Measurements from ENCODE around the gene CDC27. TPM values are rescaled to one million over a fixed set of nuclear protein-coding genes. Genes with fewer than 3 reads are reported as not detected.
"Not testable (repeated sequence)": the region's sequence is repeated elsewhere in the genome, so short reads cannot be mapped to it uniquely, and the experiment has no call there.

The CDC27 gene
- total RNA-seq, 1 experiment from 2014 or later: 100 TPM

DNA sequence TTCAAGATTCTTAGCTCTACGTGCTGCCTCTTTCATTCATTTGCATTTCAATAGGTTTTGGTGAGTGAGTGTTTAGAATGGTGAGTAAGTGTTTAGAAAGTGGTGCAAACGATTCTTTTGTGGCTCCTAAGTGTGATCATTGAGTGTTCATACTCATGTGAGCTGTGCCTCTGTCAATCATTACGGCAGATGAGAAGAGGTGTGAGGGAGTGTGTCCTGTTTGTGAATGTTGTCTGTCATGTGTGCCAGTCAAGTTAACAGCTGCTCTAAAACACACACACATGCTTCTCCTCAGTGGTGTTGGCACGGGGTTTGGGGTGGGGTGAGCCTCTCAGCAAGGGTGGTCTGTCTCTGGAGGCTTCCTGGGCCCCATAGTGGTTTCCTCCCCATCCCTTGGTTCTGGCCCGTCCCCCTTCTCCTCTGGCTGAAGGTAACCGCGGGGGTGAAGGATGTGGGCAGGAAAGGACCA lies 31.5 kb upstream of the CDC27 start:
- no peak for DNase-seq (ENCODE audit: low spot score)

DNA sequence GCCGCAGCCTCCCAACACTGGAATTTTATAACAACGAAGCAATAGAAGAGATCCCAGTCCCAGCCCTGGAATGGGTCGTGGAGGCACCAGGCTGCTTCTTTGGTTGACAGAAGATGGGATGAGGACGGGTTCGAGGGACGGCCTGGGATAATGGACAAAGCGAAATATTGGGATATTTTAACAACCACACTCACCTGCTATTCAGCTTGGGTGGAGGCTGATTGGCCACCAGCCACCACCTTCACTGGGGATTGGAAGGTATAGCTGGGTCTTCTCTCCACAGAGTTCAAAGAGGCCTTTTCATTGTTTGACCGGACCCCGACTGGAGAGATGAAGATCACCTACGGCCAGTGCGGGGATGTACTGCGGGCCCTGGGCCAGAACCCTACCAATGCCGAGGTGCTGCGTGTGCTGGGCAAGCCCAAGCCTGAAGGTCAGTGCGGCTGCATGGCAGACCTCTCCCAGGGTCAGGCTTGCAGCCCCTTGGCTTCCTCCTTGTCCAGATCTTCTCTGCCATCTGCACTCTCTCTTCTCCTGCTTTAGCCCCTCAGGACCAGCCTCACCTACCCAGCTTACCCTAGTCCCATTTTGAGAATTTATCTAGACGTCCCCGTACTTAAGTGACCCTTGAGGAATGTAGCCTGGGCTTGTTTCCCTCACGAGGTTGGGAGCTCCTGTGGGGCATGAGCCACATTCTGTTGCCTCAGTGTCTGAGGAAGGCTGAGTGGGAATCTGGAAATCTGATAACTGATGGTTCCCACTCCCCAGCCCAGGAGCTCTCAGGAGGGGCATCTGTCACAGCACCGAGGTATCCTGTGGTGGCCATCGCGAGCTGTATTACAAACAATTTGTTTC lies 30.8 kb upstream of the CDC27 start:
- DNase-seq (ENCODE audit: low spot score): no peak

GRCh38 chr17:47218896-47219430 lies 29.9 kb upstream of the CDC27 start:
- DNase-seq (ENCODE audit: low spot score): no peak

DNA sequence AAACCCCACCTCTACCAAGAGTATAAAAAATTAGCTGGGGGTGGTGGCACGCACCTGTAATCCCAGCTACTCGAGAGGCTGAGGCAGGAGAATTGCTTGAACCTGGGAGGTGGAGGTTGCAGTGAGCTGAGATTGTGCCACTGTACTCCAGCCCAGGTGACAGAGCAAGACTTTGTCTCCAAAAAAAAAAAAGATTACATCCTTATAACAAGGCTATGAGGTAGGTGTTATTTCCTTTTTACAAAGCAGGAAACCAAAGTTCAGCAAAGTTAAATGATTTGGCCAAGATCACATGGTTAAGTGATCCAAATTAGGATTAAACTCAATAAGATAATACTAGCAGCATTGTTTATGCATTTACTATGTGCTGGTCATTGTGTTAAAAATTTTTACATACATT lies 28.2 kb upstream of the CDC27 start:
- DNase-seq (ENCODE audit: low spot score): not testable (repeated sequence)

DNA sequence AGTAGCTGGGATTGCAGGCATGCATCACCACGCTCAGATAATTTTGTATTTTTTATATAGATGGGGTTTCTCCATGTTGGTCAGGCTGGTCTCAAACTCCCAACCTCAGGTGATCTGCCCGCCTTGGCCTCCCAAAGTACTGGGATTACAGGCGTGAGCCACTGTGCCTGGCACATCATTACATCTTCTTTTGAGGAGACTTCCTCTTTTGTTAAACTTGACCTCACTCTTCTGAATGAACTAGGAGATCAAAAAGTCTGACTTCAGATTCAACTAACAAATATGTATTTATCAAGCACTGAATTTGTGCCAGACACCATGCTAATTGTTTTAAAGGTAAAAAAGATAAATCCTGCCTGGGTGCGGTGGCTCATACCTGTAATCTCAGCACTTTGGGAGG lies 27.7 kb upstream of the CDC27 start:
- not testable (repeated sequence) for DNase-seq (ENCODE audit: low spot score)

DNA sequence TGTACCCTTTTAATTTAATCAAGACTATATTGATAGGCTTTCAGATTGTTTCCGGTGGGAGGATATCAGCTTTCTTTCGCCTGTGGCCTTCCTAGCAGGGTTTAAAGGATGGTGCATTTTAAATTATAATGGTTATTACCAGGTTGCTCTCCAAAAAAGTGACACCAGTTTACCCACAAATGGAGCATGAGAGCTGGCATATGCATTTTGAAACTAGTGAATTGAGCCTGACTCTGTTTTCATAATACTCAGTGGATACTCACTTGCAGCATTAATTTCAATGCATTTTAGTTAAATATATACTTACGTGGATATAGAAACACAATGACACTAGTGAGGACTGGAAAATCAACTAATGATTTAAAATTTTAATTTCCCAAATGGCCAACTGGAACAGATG lies 25.8 kb upstream of the CDC27 start:
- no peak for DNase-seq (ENCODE audit: low spot score)

DNA sequence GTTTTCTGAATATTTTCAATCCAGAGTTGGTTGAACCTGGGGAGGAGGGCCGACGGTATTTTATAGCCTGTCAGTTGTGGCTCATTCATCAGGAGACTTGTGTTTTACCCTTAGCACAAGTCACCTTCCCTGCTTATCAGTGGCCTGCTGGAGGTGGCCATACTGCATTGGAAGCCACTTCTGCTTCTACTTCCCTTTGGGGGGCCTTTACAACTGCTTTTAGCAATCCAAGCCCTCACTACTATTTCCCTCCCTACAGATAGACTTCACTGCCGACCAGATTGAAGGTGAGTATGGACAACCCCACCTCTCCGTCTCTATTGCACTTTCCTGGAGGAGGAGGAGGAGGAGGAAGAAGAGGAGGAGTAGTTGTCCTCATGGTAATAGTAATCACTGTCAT lies 24.4 kb upstream of the CDC27 start:
- DNase-seq (ENCODE audit: low spot score): no peak

GRCh38 chr17:47212458-47212857 lies 23.4 kb upstream of the CDC27 start:
- DNase-seq (ENCODE audit: low spot score): no peak

DNA sequence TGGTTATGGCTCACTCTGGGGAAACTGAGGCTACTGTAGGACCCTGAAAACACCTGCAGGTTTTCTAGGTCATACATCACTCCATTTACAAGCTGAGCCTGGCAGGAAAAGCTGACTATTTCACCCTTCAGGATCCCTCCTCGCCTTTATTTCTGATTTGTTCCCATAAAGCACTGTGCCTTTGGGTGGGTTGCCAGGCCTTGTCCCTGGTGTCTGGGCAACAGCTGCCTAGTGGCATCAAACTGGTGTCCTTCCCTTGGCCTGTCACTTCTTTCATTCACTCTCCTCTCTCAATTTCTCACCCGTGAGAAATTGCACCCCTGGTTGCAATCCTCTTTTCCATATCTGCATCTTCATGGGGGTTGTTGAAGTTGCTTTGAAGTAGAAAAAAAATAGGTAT lies 21.7 kb upstream of the CDC27 start:
- no peak for DNase-seq (ENCODE audit: low spot score)

DNA sequence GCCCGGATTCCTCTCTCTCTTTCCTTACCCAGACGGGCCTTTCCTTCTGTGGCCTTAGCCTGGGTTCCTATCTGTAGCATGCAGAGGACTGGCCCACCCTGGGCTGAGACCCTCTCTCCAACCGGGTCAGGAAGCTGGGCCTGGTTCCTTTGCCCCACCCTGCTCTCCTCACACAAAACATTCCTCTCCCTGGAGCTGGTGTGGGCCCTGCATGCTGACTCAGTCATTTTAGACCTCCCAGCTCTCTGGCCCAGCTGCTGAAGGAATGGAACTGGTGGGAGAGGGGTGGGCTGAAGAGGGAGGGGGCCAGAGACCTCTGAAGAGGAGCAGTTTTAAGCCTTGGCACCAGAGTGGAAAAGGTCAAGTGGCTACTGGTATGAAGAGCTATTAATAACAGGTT lies 21.0 kb upstream of the CDC27 start:
- DNase-seq (ENCODE audit: low spot score): no peak

- no peak for DNase-seq (ENCODE audit: low spot score)
Measured at GRCh38 chr17:47209499-47209898, 20.4 kb upstream of the CDC27 start.

DNA sequence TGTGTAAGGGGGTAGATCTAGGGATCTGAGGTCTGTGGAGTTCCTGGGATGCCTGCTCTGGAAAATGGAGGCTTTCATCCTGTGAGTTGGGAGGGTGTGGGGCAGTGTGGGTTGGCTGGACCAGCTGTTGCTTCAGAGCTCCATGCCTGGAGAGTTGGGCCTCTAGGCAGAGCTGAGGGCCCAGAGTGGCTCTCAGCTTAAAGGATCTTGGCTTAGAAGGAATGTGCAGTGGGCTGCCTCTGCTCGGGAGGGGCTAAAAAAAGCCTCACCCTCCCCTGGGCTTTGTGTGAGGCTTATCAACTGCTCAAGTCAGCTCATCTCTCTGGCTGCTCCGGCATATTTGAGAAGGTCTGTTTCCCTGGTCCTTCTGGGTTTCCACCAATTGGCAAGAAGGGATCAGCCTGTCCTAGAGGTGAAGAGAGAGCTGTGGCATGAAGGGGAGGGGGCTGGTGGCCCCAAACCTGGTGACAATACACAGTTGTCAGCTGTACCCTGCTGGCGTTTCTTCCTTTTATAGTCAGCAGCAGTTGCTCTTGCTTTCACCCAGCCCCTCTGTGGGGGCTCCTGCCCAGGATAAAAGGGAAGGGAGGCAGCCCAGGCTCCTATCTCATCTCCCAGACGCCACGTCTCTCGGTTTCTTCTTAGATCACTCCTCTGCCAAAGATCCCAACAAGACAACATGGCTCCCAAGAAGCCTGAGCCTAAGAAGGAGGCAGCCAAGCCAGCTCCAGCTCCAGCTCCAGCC lies 19.8 kb upstream of the CDC27 start, which contains the start of gene MYL4:
TSS of gene MYL4 (plus strand) at position 605 of the 745 bp plus-strand sequence. CDS start at position 680, 75 bp downstream.
- DNase-seq (ENCODE audit: low spot score): no peak

DNA sequence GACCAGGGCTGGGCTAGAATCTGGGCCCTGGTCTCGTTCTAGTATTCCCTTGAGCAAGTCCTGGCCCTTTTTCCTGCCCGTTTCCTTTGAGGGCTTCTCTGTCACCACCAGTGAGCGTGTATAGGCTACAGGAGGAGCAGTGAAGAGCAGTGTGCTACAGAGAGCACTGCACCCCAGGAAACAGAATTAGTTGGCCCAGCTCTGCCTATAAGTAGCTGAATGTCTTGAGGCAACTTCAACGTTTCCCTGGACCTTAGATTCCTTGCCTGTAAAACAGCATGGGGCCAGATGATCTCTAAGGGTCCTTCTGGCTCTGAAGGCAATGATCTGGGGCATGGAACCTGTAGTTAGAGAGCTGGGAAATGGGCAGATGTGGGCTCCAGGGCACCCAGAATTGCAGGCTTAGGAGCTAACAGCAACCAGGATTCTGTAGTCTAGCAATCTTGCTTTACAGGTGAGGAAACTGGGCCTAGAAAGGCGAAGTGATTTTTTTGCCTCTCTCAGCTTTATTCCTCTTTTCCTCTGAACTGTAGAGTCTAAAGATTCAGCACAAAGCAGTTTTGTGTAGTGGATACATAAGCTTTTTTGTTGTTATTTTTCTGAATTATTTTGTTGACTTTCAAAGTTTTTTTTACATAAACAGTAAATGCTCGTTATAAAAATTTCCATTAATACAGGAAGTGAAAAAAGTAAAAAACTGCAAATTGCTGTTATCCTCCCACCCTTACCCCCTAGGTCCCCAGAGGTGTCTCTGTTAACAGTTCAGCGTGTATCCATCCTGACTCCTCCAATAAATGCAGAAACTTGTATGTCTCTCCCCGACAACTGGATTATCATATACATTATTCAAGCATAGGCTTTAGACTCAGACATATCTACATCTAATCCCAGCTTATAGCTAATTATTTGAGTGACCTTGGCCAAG lies 18.3 kb upstream of the CDC27 start:
- DNase-seq (ENCODE audit: low spot score): no peak

DNA sequence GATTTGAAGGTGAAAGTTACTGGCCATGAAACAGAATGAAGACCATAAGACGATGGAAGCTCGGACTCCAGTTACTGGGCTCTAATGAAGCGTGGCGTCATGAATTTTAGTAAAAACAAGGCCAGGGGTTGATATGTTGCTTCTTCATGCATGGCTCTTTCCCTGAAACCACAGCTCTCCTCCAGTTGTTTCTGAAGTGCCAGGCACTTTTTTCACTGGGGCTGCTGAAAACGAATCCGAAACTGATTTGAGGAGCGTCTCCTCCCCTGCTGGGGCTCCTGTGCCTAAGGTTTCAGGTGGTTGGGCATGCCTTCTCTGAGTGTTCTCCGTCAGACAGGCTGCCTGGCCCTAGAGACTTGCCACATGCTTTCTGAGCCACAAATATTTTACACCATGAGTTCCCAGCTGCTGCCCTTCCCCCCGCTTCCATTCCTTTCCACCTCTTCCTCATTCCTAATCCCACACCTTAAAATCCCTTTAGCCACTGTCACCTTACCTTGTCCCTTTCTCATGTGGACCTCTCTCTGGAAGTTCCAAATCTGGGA lies 16.4 kb upstream of the CDC27 start:
- peak; percentile 97 for DNase-seq (ENCODE audit: low spot score)

DNA sequence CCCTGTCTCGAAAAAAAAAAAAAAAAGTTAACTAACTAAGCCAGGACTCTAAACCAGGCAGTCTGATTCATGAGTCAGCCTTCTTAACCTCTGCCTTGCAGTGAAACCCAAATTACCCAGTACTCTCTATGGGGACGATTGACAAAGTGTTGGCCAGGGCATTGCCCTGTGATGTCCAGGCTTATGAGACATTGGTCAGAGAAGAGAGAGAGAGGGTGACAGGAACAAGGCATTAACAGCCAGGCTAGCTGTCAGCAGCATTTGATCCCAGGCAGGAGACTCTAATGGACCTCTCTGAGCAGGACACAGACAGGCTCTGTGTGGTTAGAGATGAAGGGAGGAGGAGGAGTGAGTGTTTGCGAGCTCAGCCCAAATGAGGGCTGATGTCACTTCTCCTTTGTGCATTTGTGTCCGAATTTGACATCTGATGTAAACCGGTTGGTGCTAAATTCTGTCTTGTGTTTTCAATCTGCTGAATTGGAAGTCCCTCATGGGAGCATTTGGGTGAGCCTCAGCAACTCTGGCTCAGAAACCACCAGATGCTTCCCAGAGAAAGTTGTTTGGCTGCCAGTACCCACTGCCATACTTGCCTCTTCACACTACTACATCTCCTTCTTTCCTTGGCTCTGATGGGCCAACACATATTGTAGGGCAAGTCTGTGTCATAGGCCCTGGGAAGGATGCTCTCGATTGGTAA lies 15.8 kb upstream of the CDC27 start:
- DNase-seq (ENCODE audit: low spot score): peak; percentile 42

DNA sequence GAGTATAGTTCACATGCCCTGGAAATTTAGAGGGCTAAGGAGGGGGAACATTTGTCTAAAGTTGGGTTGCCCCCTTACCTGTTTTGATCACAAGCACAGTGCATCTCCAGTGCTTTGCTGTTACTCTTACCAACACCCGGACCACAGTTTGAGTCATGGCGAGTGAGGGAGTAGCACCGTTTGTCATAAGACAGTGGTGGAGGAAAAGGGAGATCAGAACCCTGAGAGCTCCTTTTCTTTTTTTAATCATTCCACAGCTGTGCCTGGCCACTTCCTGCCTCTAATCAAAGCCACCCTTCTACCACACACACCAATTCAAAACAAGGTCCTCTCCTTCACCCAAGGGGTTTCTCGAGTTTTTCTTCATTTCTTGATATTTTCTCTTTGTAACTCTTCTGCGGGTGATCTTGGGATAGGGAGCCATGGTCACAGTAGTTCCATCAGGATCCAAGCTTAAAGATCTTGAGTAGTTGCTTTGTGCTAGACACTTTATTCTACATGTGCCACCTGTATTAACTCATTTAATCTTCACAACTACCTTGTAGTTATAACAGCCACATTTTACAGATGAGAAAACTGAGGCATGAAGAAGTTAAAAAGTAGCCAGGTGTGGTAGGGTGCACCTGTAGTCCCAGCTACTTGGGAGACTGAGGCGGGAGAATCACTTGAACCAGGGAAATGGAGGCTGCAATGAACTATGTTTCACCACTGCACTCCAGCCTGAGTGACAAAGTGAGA lies 15.1 kb upstream of the CDC27 start:
- peak; percentile 44 for DNase-seq (ENCODE audit: low spot score)

DNA sequence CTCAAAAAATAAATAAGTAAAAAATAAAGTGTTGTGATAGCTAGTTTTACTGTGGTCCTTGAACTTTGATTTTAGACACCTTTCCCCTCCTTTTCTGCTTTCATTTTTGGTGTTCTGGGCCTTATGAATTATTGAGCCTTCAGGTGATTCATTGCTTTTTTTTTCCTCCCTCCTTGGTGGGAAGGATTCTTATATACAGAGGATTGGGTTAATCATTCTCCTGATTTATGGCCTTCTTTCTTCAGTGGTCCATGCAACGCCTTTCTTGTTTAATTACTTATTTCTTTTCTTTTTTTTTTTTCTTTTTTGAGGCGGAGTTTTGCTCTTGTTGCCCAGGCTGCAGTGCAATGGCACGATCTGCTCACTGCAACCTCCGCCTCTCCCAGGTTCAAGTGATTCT lies 12.1 kb upstream of the CDC27 start:
- no peak for DNase-seq (ENCODE audit: low spot score)

GRCh38 chr17:47200325-47200664 lies 11.2 kb upstream of the CDC27 start:
- no peak for DNase-seq (ENCODE audit: low spot score)

GRCh38 chr17:47199627-47200324 lies 10.7 kb upstream of the CDC27 start:
- no peak for DNase-seq (ENCODE audit: low spot score)
